HG03045 (cell line): ENCODE measurements around the gene DPYSL5.

Experiments used
- ATAC-seq: cut with Tn5 transposase; IDR thresholded peaks from one replicate; pipeline ENCODE4 v1.9.1; 2021; ENCODE audit warnings: mild to moderate bottlenecking, moderate library complexity; ENCODE audit not compliant: unreplicated experiment

DPYSL5 gene

GRCh38 chr2:26843041-26843440 is 4.9 kb upstream of the DPYSL5 start:
- ATAC-seq = no peak

- no peak for ATAC-seq
Observed at GRCh38 chr2:26845021-26845420, 2.9 kb upstream of the DPYSL5 start.

GRCh38 chr2:26846334-26847306 is 1.3 kb upstream of the DPYSL5 start:
- no peak for ATAC-seq

GRCh38 chr2:26847307-26847654 is 651 bp upstream of the DPYSL5 start:
- no peak for ATAC-seq

GRCh38 chr2:26848336-26849055 is 564 bp downstream of the DPYSL5 start:
- ATAC-seq = no peak

GRCh38 chr2:26849056-26849999 is 1.4 kb downstream of the DPYSL5 start:
- ATAC-seq = no peak

- ATAC-seq = no peak
Observed at GRCh38 chr2:26850000-26850431, 2.1 kb downstream of the DPYSL5 start.

GRCh38 chr2:26850505-26850904 is 2.6 kb downstream of the DPYSL5 start:
- ATAC-seq = no peak

- ATAC-seq = no peak
Observed at GRCh38 chr2:26852405-26853306, 4.7 kb downstream of the DPYSL5 start.

GRCh38 chr2:26853751-26854150 is 5.8 kb downstream of the DPYSL5 start:
- ATAC-seq = no peak

- no peak for ATAC-seq
Observed at GRCh38 chr2:26854283-26854827, 6.4 kb downstream of the DPYSL5 start.

GRCh38 chr2:26855466-26855865 is 7.5 kb downstream of the DPYSL5 start:
- no peak for ATAC-seq

- no peak for ATAC-seq
Observed at GRCh38 chr2:26859622-26860021, 11.7 kb downstream of the DPYSL5 start.

- ATAC-seq = no peak
Observed at GRCh38 chr2:26860211-26860850, 12.4 kb downstream of the DPYSL5 start.

GRCh38 chr2:26861610-26862224 is 13.8 kb downstream of the DPYSL5 start:
- no peak for ATAC-seq

GRCh38 chr2:26864226-26864625 is 16.3 kb downstream of the DPYSL5 start:
- no peak for ATAC-seq

- no peak for ATAC-seq
Observed at GRCh38 chr2:26864646-26865045, 16.7 kb downstream of the DPYSL5 start.

GRCh38 chr2:26870585-26871095 is 22.7 kb downstream of the DPYSL5 start:
- no peak for ATAC-seq
